Measurements from ENCODE around the gene RFX7.

RFX7 gene

DNA sequence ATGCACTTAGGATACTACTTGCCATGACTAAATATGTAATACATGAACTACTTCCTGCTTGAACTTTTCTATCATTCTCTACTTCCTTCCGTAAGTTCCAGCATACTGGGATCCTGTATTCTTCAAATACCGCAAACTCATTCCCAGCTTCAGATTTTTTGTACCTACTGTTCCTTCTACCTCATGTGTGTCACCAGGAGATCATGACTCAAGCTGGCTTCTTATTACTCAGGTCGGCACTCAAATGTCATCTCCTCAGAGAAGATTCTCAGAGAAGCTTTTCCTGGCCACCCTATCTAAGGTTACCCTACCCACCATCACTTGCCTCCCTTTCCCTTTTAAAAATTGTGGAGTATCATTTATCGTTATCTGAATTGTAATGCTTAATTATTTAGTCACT is 66.7 kb downstream of the RFX7 start:
- WGBS, 2 donors (ENCODE audit: extremely low coverage in 2 of 2, insufficient read length in 2 of 2, insufficient replicate concordance in 1 of 2): no CpG with 5 or more reads among the region's 4 CpGs
- no peaks in the 10 kb centered on the region for H3K4me1 ChIP-seq (ENCODE audit: control insufficient read depth in 2 of 2, insufficient read depth in 1 of 2, low read depth in 1 of 2, low read length in 2 of 2)
- H3K27me3 ChIP-seq (ENCODE audit: control insufficient read depth in 3 of 3, insufficient read depth in 3 of 3, low read depth in 1 of 3, low read length in 3 of 3): no peaks in the 10 kb centered on the region
- H4K8ac ChIP-seq (ENCODE audit: low read depth, low read length): no peak overlapping the region
- H2BK120ac ChIP-seq (ENCODE audit: low read depth, low read length): no peak overlapping the region
- H2BK5ac ChIP-seq (ENCODE audit: low read length): no peak overlapping the region
- H3K4ac ChIP-seq (ENCODE audit: low read length): no peak overlapping the region
- H3K36me3 ChIP-seq (replicated peaks in 1 of 2; ENCODE audit: control insufficient read depth in 2 of 2, insufficient read depth in 2 of 2, low read length in 2 of 2): peaks cover 2 to 71% of the 10 kb centered on the region in 2 donors
- H3K27ac ChIP-seq (replicated peaks; ENCODE audit: low read length): no peak overlapping the region
- no peak overlapping the region for H2BK12ac ChIP-seq (ENCODE audit: low read length)
- H2AFZ ChIP-seq (ENCODE audit: low read length): no peak overlapping the region
- H2AK5ac ChIP-seq (ENCODE audit: low read depth, low read length): no peak overlapping the region
- H3K4me2 ChIP-seq (ENCODE audit: insufficient read depth, low read length, poor library complexity, severe bottlenecking): no peak overlapping the region
- no peak overlapping the region for H3K23ac ChIP-seq (ENCODE audit: low read depth, low read length, poor library complexity)
- no peak overlapping the region for H3K14ac ChIP-seq (ENCODE audit: low read length)
- no peak overlapping the region for H3K4me3 ChIP-seq (ENCODE audit: low read length in 2 of 2)
- H4K91ac ChIP-seq (ENCODE audit: low read depth, low read length, poor library complexity): no peak overlapping the region
- no peak overlapping the region for H3K18ac ChIP-seq (ENCODE audit: low read length)
- no peak for DNase-seq (ENCODE audit: low spot score)
- no peaks in the 10 kb centered on the region for H3K79me1 ChIP-seq (ENCODE audit: low read depth, low read length)
- H3K9me3 ChIP-seq (replicated peaks in 1 of 2; ENCODE audit: control insufficient read depth in 2 of 2, insufficient read depth in 1 of 2, low read depth in 1 of 2, low read length in 2 of 2): peaks cover 2 to 34% of the 10 kb centered on the region in 2 donors
- no peak overlapping the region for H2BK15ac ChIP-seq (ENCODE audit: low read length)
- H3K9ac ChIP-seq (ENCODE audit: low read depth, low read length, poor library complexity): no peak overlapping the region

DNA sequence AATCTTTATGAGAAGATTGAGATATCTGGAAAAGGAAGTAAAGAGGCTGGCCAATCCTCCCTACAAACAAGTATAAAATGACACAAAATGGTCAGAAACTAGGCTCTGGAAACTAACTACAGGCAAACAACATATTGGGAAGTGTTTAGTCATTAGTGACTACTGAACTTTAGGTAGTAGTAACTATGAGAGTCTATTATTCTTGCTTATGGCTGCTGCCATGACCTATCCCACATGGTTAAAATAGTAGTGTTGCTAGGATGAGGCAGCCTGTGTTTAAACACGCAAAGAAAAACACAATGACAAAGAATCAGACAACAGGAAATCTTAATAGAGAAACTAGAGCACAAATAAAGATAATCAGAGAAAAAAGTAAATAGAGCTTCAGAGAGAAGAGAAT is 67.9 kb downstream of the RFX7 start:
- no peaks in the 10 kb centered on the region for H3K79me1 ChIP-seq (ENCODE audit: low read depth, low read length)
- H2BK120ac ChIP-seq (ENCODE audit: low read depth, low read length): no peak overlapping the region
- H3K4me3 ChIP-seq (ENCODE audit: low read length in 2 of 2): no peak overlapping the region
- no peak overlapping the region for H4K91ac ChIP-seq (ENCODE audit: low read depth, low read length, poor library complexity)
- no peak overlapping the region for H3K4me2 ChIP-seq (ENCODE audit: insufficient read depth, low read length, poor library complexity, severe bottlenecking)
- no peak overlapping the region for H3K9ac ChIP-seq (ENCODE audit: low read depth, low read length, poor library complexity)
- peaks cover 0 to 42% of the 10 kb centered on the region in 2 donors for H3K9me3 ChIP-seq (replicated peaks in 1 of 2; ENCODE audit: control insufficient read depth in 2 of 2, insufficient read depth in 1 of 2, low read depth in 1 of 2, low read length in 2 of 2)
- no peaks in the 10 kb centered on the region for H3K4me1 ChIP-seq (ENCODE audit: control insufficient read depth in 2 of 2, insufficient read depth in 1 of 2, low read depth in 1 of 2, low read length in 2 of 2)
- no peak for DNase-seq (ENCODE audit: low spot score)
- no peaks in the 10 kb centered on the region for H3K27me3 ChIP-seq (ENCODE audit: control insufficient read depth in 3 of 3, insufficient read depth in 3 of 3, low read depth in 1 of 3, low read length in 3 of 3)
- no peak overlapping the region for H4K8ac ChIP-seq (ENCODE audit: low read depth, low read length)
- no peak overlapping the region for H2BK15ac ChIP-seq (ENCODE audit: low read length)
- no peak overlapping the region for H3K27ac ChIP-seq (replicated peaks; ENCODE audit: low read length)
- no peak overlapping the region for H2BK5ac ChIP-seq (ENCODE audit: low read length)
- no peak overlapping the region for H3K23ac ChIP-seq (ENCODE audit: low read depth, low read length, poor library complexity)
- H3K36me3 ChIP-seq (replicated peaks in 1 of 2; ENCODE audit: control insufficient read depth in 2 of 2, insufficient read depth in 2 of 2, low read length in 2 of 2): peaks cover 4 to 78% of the 10 kb centered on the region in 2 donors
- no peak overlapping the region for H3K18ac ChIP-seq (ENCODE audit: low read length)
- no CpG with 5 or more reads among the region's 1 CpG for WGBS, 2 donors (ENCODE audit: extremely low coverage in 2 of 2, insufficient read length in 2 of 2, insufficient replicate concordance in 1 of 2)
- no peak overlapping the region for H3K14ac ChIP-seq (ENCODE audit: low read length)
- no peak overlapping the region for H2BK12ac ChIP-seq (ENCODE audit: low read length)
- no peak overlapping the region for H3K4ac ChIP-seq (ENCODE audit: low read length)
- H2AFZ ChIP-seq (ENCODE audit: low read length): no peak overlapping the region
- no peak overlapping the region for H2AK5ac ChIP-seq (ENCODE audit: low read depth, low read length)

DNA sequence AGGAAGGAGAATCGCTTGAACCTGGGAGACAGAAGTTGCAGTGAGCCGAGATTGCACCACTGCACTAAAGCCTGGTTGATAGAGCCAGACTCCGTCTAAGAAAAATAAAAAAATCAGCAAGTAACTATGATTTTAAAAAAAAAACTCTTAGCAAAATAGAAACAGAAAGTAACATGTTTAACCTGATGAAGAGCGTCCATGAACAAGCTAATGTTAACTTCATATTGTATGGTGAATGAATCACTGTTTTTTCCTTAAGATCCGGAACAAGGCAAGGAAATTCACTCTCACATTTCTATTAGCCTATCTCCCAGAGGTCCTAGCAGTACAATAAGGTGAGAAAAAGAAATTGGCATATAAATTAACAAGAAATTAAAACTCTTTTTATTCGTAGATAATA is 69.0 kb downstream of the RFX7 start:
- H2BK5ac ChIP-seq (ENCODE audit: low read length): no peak overlapping the region
- no peak overlapping the region for H3K4me3 ChIP-seq (ENCODE audit: low read length in 2 of 2)
- no peak overlapping the region for H3K4ac ChIP-seq (ENCODE audit: low read length)
- H3K4me2 ChIP-seq (ENCODE audit: insufficient read depth, low read length, poor library complexity, severe bottlenecking): no peak overlapping the region
- H3K4me1 ChIP-seq (ENCODE audit: control insufficient read depth in 2 of 2, insufficient read depth in 1 of 2, low read depth in 1 of 2, low read length in 2 of 2): no peaks in the 10 kb centered on the region
- H3K27me3 ChIP-seq (ENCODE audit: control insufficient read depth in 3 of 3, insufficient read depth in 3 of 3, low read depth in 1 of 3, low read length in 3 of 3): no peaks in the 10 kb centered on the region
- H2BK12ac ChIP-seq (ENCODE audit: low read length): no peak overlapping the region
- no CpG with 5 or more reads among the region's 6 CpGs for WGBS, 2 donors (ENCODE audit: extremely low coverage in 2 of 2, insufficient read length in 2 of 2, insufficient replicate concordance in 1 of 2)
- peaks cover 0 to 45% of the 10 kb centered on the region in 2 donors for H3K9me3 ChIP-seq (replicated peaks in 1 of 2; ENCODE audit: control insufficient read depth in 2 of 2, insufficient read depth in 1 of 2, low read depth in 1 of 2, low read length in 2 of 2)
- DNase-seq (ENCODE audit: low spot score): no peak
- H3K36me3 ChIP-seq (replicated peaks in 1 of 2; ENCODE audit: control insufficient read depth in 2 of 2, insufficient read depth in 2 of 2, low read length in 2 of 2): peaks cover 4 to 90% of the 10 kb centered on the region in 2 donors
- H4K91ac ChIP-seq (ENCODE audit: low read depth, low read length, poor library complexity): no peak overlapping the region
- no peak overlapping the region for H2AFZ ChIP-seq (ENCODE audit: low read length)
- H2BK120ac ChIP-seq (ENCODE audit: low read depth, low read length): no peak overlapping the region
- H3K27ac ChIP-seq (replicated peaks; ENCODE audit: low read length): no peak overlapping the region
- no peak overlapping the region for H3K14ac ChIP-seq (ENCODE audit: low read length)
- no peak overlapping the region for H2AK5ac ChIP-seq (ENCODE audit: low read depth, low read length)
- H4K8ac ChIP-seq (ENCODE audit: low read depth, low read length): no peak overlapping the region
- H3K18ac ChIP-seq (ENCODE audit: low read length): no peak overlapping the region
- no peak overlapping the region for H3K23ac ChIP-seq (ENCODE audit: low read depth, low read length, poor library complexity)
- H2BK15ac ChIP-seq (ENCODE audit: low read length): no peak overlapping the region
- no peak overlapping the region for H3K9ac ChIP-seq (ENCODE audit: low read depth, low read length, poor library complexity)
- no peaks in the 10 kb centered on the region for H3K79me1 ChIP-seq (ENCODE audit: low read depth, low read length)

DNA sequence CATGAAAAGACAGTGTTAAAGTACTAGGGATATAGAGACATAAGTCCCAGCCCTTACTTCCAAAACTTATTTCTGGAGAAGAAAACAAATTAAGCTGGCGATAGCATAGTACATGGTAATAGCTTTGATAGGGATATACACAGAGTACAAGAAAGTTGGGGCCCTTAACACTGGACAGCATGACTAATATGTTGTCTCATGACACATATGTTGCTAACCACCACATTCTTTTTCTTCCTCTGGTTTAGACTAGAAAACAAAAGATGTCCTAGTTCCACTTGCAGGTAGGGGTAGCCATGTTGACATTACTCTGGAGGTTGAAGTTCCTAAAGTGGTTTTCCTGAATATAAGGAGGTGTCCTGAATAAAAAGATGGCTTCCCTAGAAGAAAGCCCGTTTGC is 75.3 kb downstream of the RFX7 start:
- Histone ChIP-seq H2BK120ac (ENCODE audit: low read depth, low read length) (no peak overlapping the region), H3K9me3 (replicated peaks in 1 of 2; ENCODE audit: control insufficient read depth in 2 of 2, insufficient read depth in 1 of 2, low read depth in 1 of 2, low read length in 2 of 2) (peaks cover 0 to 27% of the 10 kb centered on the region in 2 donors), H2AK5ac (ENCODE audit: low read depth, low read length) (no peak overlapping the region), H3K27me3 (ENCODE audit: control insufficient read depth in 3 of 3, insufficient read depth in 3 of 3, low read depth in 1 of 3, low read length in 3 of 3) (no peaks in the 10 kb centered on the region), H2BK12ac (ENCODE audit: low read length) (no peak overlapping the region), H4K91ac (ENCODE audit: low read depth, low read length, poor library complexity) (no peak overlapping the region), H3K36me3 (replicated peaks in 1 of 2; ENCODE audit: control insufficient read depth in 2 of 2, insufficient read depth in 2 of 2, low read length in 2 of 2) (peaks cover 3 to 85% of the 10 kb centered on the region in 2 donors), H3K4ac (ENCODE audit: low read length) (no peak overlapping the region), H3K9ac (ENCODE audit: low read depth, low read length, poor library complexity) (no peak overlapping the region), H3K14ac (ENCODE audit: low read length) (no peak overlapping the region), H3K4me2 (ENCODE audit: insufficient read depth, low read length, poor library complexity, severe bottlenecking) (no peak overlapping the region), H3K4me1 (ENCODE audit: control insufficient read depth in 2 of 2, insufficient read depth in 1 of 2, low read depth in 1 of 2, low read length in 2 of 2) (no peaks in the 10 kb centered on the region), H2BK5ac (ENCODE audit: low read length) (no peak overlapping the region), H3K23ac (ENCODE audit: low read depth, low read length, poor library complexity) (no peak overlapping the region), H4K8ac (ENCODE audit: low read depth, low read length) (no peak overlapping the region), H3K27ac (replicated peaks; ENCODE audit: low read length) (no peak overlapping the region), H3K18ac (ENCODE audit: low read length) (no peak overlapping the region), H3K4me3 (ENCODE audit: low read length in 2 of 2) (no peak overlapping the region), H2BK15ac (ENCODE audit: low read length) (no peak overlapping the region), H3K79me1 (ENCODE audit: low read depth, low read length) (no peaks in the 10 kb centered on the region), H2AFZ (ENCODE audit: low read length) (no peak overlapping the region)
- WGBS, 2 donors (ENCODE audit: extremely low coverage in 2 of 2, insufficient read length in 2 of 2, insufficient replicate concordance in 1 of 2): no CpG with 5 or more reads among the region's 2 CpGs
- DNase-seq (ENCODE audit: low spot score): no peak
